AG04450 (cell line): ENCODE measurements around the gene DOK6. TPM values are rescaled to one million over a fixed set of nuclear protein-coding genes. Genes with fewer than 3 reads are reported as not detected.

Source experiments
- CTCF ChIA-PET: fragments of 300-600, 350-600 bp; formaldehyde crosslinking; extraction: SDS; loops from one replicate; lab custom pipeline; 2022; ENCODE audit warnings: antibody characterized with exemption, inconsistent platforms; lab: Charles Lee
- POLR2A ChIA-PET: fragments of 350-600 bp; formaldehyde crosslinking; extraction: SDS; loops from one replicate; lab custom pipeline; 2021; ENCODE audit warnings: antibody characterized with exemption, inconsistent platforms; lab: Yijun Ruan, JAX
- DNase-seq: peaks from one replicate; pipeline ENCODE4 v3.0.0-alpha.2; 2011; ENCODE audit warnings: low read depth, low spot score
- H3K27ac ChIP-seq: one replicate; pipeline ENCODE4 v1.5.1; 2012; ENCODE audit warnings: low read depth, low read length, control low read depth
- H3K27me3 ChIP-seq: one replicate; pipeline ENCODE4 v1.6.0; 2012; ENCODE audit warnings: low read length; ENCODE audit not compliant: control insufficient read depth, insufficient read depth
- H3K4me3 ChIP-seq: 2 replicates; pipeline ENCODE4 v1.5.1; 2011; ENCODE audit warnings: mild to moderate bottlenecking, low read depth, low read length, control low read depth
- H3K9me3 ChIP-seq: 2 replicates; pipeline ENCODE4 v1.5.1; 2012; ENCODE audit warnings: low read length; ENCODE audit not compliant: control insufficient read depth, insufficient read depth
- CTCF ChIP-seq: IDR thresholded peaks from 2 replicates; pipeline ENCODE4 v1.5.1; 2011; ENCODE audit warnings: low read depth, low read length, control low read depth, inconsistent platforms
- polyA plus RNA-seq: library from polyadenylated mRNA; depleted of rRNA; stranded (reverse); fragments of >200 nt; gene quantifications from 2 replicates; pipeline ENCODE4 v1.2.3, GENCODE V29; 2011

The DOK6 gene
- polyA plus RNA-seq, 1 experiment = 0.16 TPM

- DNase-seq = no peak
- H3K9me3 ChIP-seq = no peaks in the 10 kb centered on the region
- CTCF ChIA-PET = no interaction called here
- no peak overlapping the region for H3K4me3 ChIP-seq
- H3K27me3 ChIP-seq = no peaks in the 10 kb centered on the region
- no peak for TF ChIP-seq CTCF
- POLR2A ChIA-PET = no interaction called here
- no peak overlapping the region for H3K27ac ChIP-seq
These were observed 136.5 kb downstream of the DOK6 start for GRCh38 chr18:69537183-69537582.

- Histone ChIP-seq H3K27ac (no peak overlapping the region), H3K9me3 (no peaks in the 10 kb centered on the region), H3K27me3 (no peaks in the 10 kb centered on the region), H3K4me3 (no peak overlapping the region)
- no peak for DNase-seq
- POLR2A ChIA-PET = no interaction called here
- TF ChIP-seq CTCF = no peak
- CTCF ChIA-PET = no interaction called here
These were observed 138.2 kb downstream of the DOK6 start for GRCh38 chr18:69538849-69539248.

DNA sequence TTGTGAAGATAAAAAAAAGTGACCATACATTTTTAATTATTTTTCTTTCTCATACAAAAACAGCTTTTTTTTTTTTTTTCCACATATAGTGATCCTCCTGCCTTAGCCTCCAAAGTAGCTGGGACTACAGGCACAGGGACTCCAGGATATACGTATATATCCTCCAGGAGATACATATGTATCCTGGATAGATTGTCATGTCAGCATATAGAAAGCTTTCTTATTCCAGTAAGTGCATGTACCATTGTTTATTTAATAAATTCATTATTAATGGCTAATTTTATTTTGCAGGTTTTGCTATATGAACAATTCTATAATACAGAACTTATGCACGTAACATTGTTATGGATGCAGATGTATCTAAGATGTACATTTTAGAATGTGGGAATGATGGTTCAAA, 138.7 kb downstream of the DOK6 start:
- Histone ChIP-seq H3K9me3 (no peaks in the 10 kb centered on the region), H3K4me3 (no peak overlapping the region), H3K27me3 (no peaks in the 10 kb centered on the region), H3K27ac (no peak overlapping the region)
- no peak for TF ChIP-seq CTCF
- no peak for DNase-seq
- CTCF ChIA-PET = no interaction called here
- POLR2A ChIA-PET = no interaction called here

DNA sequence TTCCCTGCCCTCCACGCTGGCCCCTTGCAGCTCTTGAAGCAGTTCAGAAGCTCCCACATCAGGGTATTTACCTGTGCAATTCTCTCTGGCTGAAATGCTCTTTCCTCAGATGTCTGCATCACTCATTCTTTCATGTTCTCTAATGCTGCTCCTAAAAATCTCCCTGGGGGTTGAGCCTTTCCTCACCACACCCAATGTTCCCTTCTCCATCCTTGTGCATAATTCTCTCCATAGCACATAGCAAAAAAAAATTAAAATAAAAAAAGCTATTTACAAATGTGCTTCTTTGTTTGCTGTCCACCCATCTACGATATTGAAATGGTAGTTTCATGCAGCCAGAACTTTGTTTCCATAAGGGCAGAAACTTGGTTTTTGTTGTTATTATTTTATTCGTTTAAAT, 155.5 kb downstream of the DOK6 start:
- ChIA-PET POLR2A (no interaction called here), CTCF (no interaction called here)
- DNase-seq = no peak
- Histone ChIP-seq H3K27ac (no peak overlapping the region), H3K9me3 (no peaks in the 10 kb centered on the region), H3K4me3 (no peak overlapping the region), H3K27me3 (no peaks in the 10 kb centered on the region)
- no peak for TF ChIP-seq CTCF

GRCh38 chr18:69557282-69557681, 156.6 kb downstream of the DOK6 start:
- TF ChIP-seq CTCF = no peak
- DNase-seq = no peak
- ChIA-PET POLR2A (no interaction called here), CTCF (no interaction called here)
- Histone ChIP-seq H3K4me3 (no peak overlapping the region), H3K27ac (no peak overlapping the region), H3K27me3 (no peaks in the 10 kb centered on the region), H3K9me3 (no peaks in the 10 kb centered on the region)
